Mesenchymal stem cell (in vitro differentiated cells and primary cell): Measurements from ENCODE around the gene CREBL2.
"Not testable (repeated sequence)": the region's sequence is repeated elsewhere in the genome, so short reads cannot be mapped to it uniquely, and the experiment has no call there.

Source experiments
- DNase-seq: peaks from one replicate; pipeline ENCODE4 v3.0.0-alpha.2; 2013
- H2AFZ ChIP-seq: one replicate; pipeline ENCODE4 v1.6.1; 2013; ENCODE audit warnings: low read depth, mild to moderate bottlenecking, control low read depth, inconsistent platforms, low read length, moderate library complexity
- H2AK5ac ChIP-seq: 2 replicates; pipeline ENCODE4 v1.6.1; 2013; ENCODE audit warnings: low read length, moderate library complexity, mild to moderate bottlenecking, inconsistent platforms; ENCODE audit not compliant: severe bottlenecking
- H2BK120ac ChIP-seq: one replicate; pipeline ENCODE4 v1.6.1; 2013; ENCODE audit warnings: low read depth, mild to moderate bottlenecking, inconsistent platforms, low read length, moderate library complexity
- H2BK12ac ChIP-seq, 2 experiments: one replicate each; pipeline ENCODE4 v1.6.1; 2013; ENCODE audit warnings: inconsistent platforms in 2 of 2, low read length in 2 of 2, mild to moderate bottlenecking in 2 of 2, moderate library complexity in 2 of 2, control low read depth in 1 of 2
- H2BK15ac ChIP-seq: one replicate; pipeline ENCODE4 v1.6.1; 2013; ENCODE audit warnings: mild to moderate bottlenecking, low read depth, inconsistent platforms; ENCODE audit not compliant: poor library complexity, severe bottlenecking
- H2BK5ac ChIP-seq: 2 replicates; pipeline ENCODE4 v1.6.1; 2013; ENCODE audit warnings: low read depth, mild to moderate bottlenecking, low read length, control low read depth, inconsistent platforms; ENCODE audit not compliant: poor library complexity, severe bottlenecking
- H3K14ac ChIP-seq, 2 experiments: one replicate each; pipeline ENCODE4 v1.6.1; 2013; ENCODE audit warnings: inconsistent platforms in 2 of 2, low read length in 2 of 2, control low read depth in 1 of 2, mild to moderate bottlenecking in 1 of 2, moderate library complexity in 1 of 2
- H3K18ac ChIP-seq, 2 experiments: one replicate each; pipeline ENCODE4 v1.6.1; 2013; ENCODE audit warnings: inconsistent platforms in 2 of 2, low read length in 2 of 2, control low read depth in 1 of 2, low read depth in 1 of 2, mild to moderate bottlenecking in 1 of 2
- H3K23ac ChIP-seq, 2 experiments: one replicate each; pipeline ENCODE4 v1.6.1; 2013; ENCODE audit warnings: inconsistent platforms in 2 of 2, low read length in 2 of 2, mild to moderate bottlenecking in 2 of 2, moderate library complexity in 2 of 2, control low read depth in 1 of 2
- H3K27ac ChIP-seq: 2 replicates; pipeline ENCODE4 v1.5.1; 2013; ENCODE audit warnings: mild to moderate bottlenecking, moderate library complexity, low read length, control low read depth, inconsistent platforms; ENCODE audit not compliant: poor library complexity, severe bottlenecking
- H3K27me3 ChIP-seq, 2 experiments: 2 replicates each; pipeline versions ENCODE4 v1.6.1 to v1.7.0; 2013; ENCODE audit warnings: low read length in 2 of 2, mild to moderate bottlenecking in 2 of 2, moderate library complexity in 2 of 2, control low read depth in 1 of 2, inconsistent platforms in 1 of 2; ENCODE audit not compliant: control insufficient read depth in 1 of 2, insufficient read depth in 1 of 2
- H3K36me3 ChIP-seq, 2 experiments: 2 replicates each; pipeline versions ENCODE4 v1.6.1 to v1.7.0; 2013; ENCODE audit warnings: low read length in 2 of 2, control low read depth in 1 of 2, inconsistent platforms in 1 of 2, low read depth in 1 of 2, mild to moderate bottlenecking in 1 of 2; ENCODE audit not compliant: insufficient read depth in 2 of 2, control insufficient read depth in 1 of 2
- H3K4ac ChIP-seq, 2 experiments: one replicate each; pipeline ENCODE4 v1.6.1; 2013; ENCODE audit warnings: inconsistent platforms in 2 of 2, low read length in 2 of 2, mild to moderate bottlenecking in 2 of 2, moderate library complexity in 2 of 2, control low read depth in 1 of 2, low read depth in 1 of 2
- H3K4me1 ChIP-seq: 2 replicates; pipeline ENCODE4 v1.6.1; 2013; ENCODE audit warnings: low read depth, low read length, control low read depth; ENCODE audit not compliant: control insufficient read depth, insufficient read depth
- H3K4me2 ChIP-seq: 2 replicates; pipeline ENCODE4 v1.6.1; 2013; ENCODE audit warnings: low read length, mild to moderate bottlenecking, inconsistent platforms; ENCODE audit not compliant: poor library complexity, severe bottlenecking
- H3K4me3 ChIP-seq, 2 experiments: 2 replicates each; pipeline versions ENCODE4 v1.5.1 to v1.7.0; 2013; ENCODE audit warnings: low read length in 2 of 2, mild to moderate bottlenecking in 2 of 2, control low read depth in 1 of 2, low read depth in 1 of 2; ENCODE audit not compliant: insufficient read depth in 1 of 2
- H3K79me1 ChIP-seq: replicated peaks from 2 replicates; pipeline ENCODE4 v1.6.1; 2013; ENCODE audit warnings: mild to moderate bottlenecking, control low read depth, low read length, inconsistent platforms; ENCODE audit not compliant: poor library complexity, severe bottlenecking
- H3K9ac ChIP-seq: 2 replicates; pipeline ENCODE4 v1.7.0; 2013; ENCODE audit warnings: mild to moderate bottlenecking, low read length, moderate library complexity
- H3K9me3 ChIP-seq: 2 replicates; pipeline ENCODE4 v1.7.0; 2013; ENCODE audit warnings: mild to moderate bottlenecking, low read length; ENCODE audit not compliant: control insufficient read depth
- H4K8ac ChIP-seq: one replicate; pipeline ENCODE4 v1.6.1; 2013; ENCODE audit warnings: inconsistent platforms, mild to moderate bottlenecking, low read length, moderate library complexity
- H4K91ac ChIP-seq: one replicate; pipeline ENCODE4 v1.6.1; 2013; ENCODE audit warnings: mild to moderate bottlenecking, low read length, inconsistent platforms
- WGBS: methylation state at CpG from one replicate; pipeline ENCODE4 v1.1.7; 2013; ENCODE audit warnings: mixed read lengths; 5-methylcytosine and 5-hydroxymethylcytosine counted together

CREBL2 gene

GRCh38 chr12:12652704-12653103 lies 41.0 kb downstream of the CREBL2 start:
- WGBS, result 97% methylated on average over 3 of the region's 4 CpGs
- H3K4ac ChIP-seq, H4K8ac ChIP-seq: not testable (repeated sequence)

GRCh38 chr12:12653922-12654321 lies 42.2 kb downstream of the CREBL2 start:
- Histone ChIP-seq H3K9me3 (peaks cover 26% of the 10 kb centered on the region), H3K9ac (no peak overlapping the region), H2BK120ac (no peak overlapping the region), H3K79me1 (no peaks in the 10 kb centered on the region), H4K8ac (no peak overlapping the region), H3K36me3 (no peaks in the 10 kb centered on the region), H3K4ac (no peak overlapping the region), H3K14ac (no peak overlapping the region), H2AK5ac (no peak overlapping the region), H3K4me3 (no peak overlapping the region), H3K4me1 (peaks cover 2% of the 10 kb centered on the region), H2BK5ac (no peak overlapping the region), H3K23ac (no peak overlapping the region), H3K18ac (no peak overlapping the region), H4K91ac (no peak overlapping the region), H2BK15ac (peak overlapping the region; percentile 5), H2AFZ (no peak overlapping the region), H3K27me3 (peaks cover 0 to 5% of the 10 kb centered on the region in 2 experiments), H2BK12ac (no peak overlapping the region), H3K4me2 (no peak overlapping the region), H3K27ac (no peak overlapping the region)
- DNase-seq, result no peak

More at GRCh38 chr12:12652704-12653103, 41.0 kb downstream of the CREBL2 start:
- not testable (repeated sequence) for H3K23ac ChIP-seq, H3K9ac ChIP-seq, H3K27ac ChIP-seq, H3K4me2 ChIP-seq, H4K91ac ChIP-seq, H3K18ac ChIP-seq, H2BK5ac ChIP-seq, H2BK120ac ChIP-seq, DNase-seq, H3K36me3 ChIP-seq, H3K4me3 ChIP-seq, H2AFZ ChIP-seq, H2BK12ac ChIP-seq, H3K79me1 ChIP-seq, H3K4me1 ChIP-seq, H2BK15ac ChIP-seq, H3K27me3 ChIP-seq, H2AK5ac ChIP-seq, H3K14ac ChIP-seq
- peaks cover 38% of the 10 kb centered on the region for H3K9me3 ChIP-seq

- peaks cover 0 to 5% of the 10 kb centered on the region in 2 experiments for H3K27me3 ChIP-seq
These were observed 43.2 kb downstream of the CREBL2 start for GRCh38 chr12:12654691-12655460.

GRCh38 chr12:12660201-12660600 lies 48.5 kb downstream of the CREBL2 start:
- no peak overlapping the region for H4K8ac ChIP-seq
- H2AK5ac ChIP-seq, result peak overlapping the region; percentile 16
- H3K14ac ChIP-seq, result no peak overlapping the region
- no peak overlapping the region for H3K18ac ChIP-seq
- no peak overlapping the region for H4K91ac ChIP-seq
- peaks cover 0 to 5% of the 10 kb centered on the region in 2 experiments for H3K27me3 ChIP-seq
- H3K9ac ChIP-seq, result peak overlapping the region; percentile 46
- peak overlapping the region in 1 of 2 experiments; percentile 46 for H3K4me3 ChIP-seq
- H3K79me1 ChIP-seq, result no peaks in the 10 kb centered on the region
- no peak overlapping the region for H3K23ac ChIP-seq
- H3K4me2 ChIP-seq, result no peak overlapping the region
- H3K4me1 ChIP-seq, result no peaks in the 10 kb centered on the region
- H2BK15ac ChIP-seq, result no peak overlapping the region
- H2BK120ac ChIP-seq, result no peak overlapping the region
- WGBS, result 67% methylated on average over 1 of the region's 3 CpGs
- no peaks in the 10 kb centered on the region for H3K9me3 ChIP-seq
- H3K36me3 ChIP-seq, result no peaks in the 10 kb centered on the region
- no peak overlapping the region for H2BK12ac ChIP-seq
- H3K4ac ChIP-seq, result no peak overlapping the region
- no peak for DNase-seq
- H2AFZ ChIP-seq, result no peak overlapping the region
- H2BK5ac ChIP-seq, result no peak overlapping the region
- no peak overlapping the region for H3K27ac ChIP-seq

More at GRCh38 chr12:12654691-12655460, 43.2 kb downstream of the CREBL2 start:
- H2AFZ ChIP-seq, result no peak overlapping the region
- H3K4me1 ChIP-seq, result peaks cover 2% of the 10 kb centered on the region
- H3K36me3 ChIP-seq, result no peaks in the 10 kb centered on the region
- no peak overlapping the region for H3K4me3 ChIP-seq
- H3K23ac ChIP-seq, result no peak overlapping the region
- H2BK12ac ChIP-seq, result no peak overlapping the region
- no peak overlapping the region for H2BK5ac ChIP-seq
- H3K4ac ChIP-seq, result no peak overlapping the region
- peaks cover 17% of the 10 kb centered on the region for H3K9me3 ChIP-seq
- H3K9ac ChIP-seq, result no peak overlapping the region
- DNase-seq, result no peak
- no peak overlapping the region for H2BK15ac ChIP-seq
- no peak overlapping the region for H4K8ac ChIP-seq
- H3K27ac ChIP-seq, result no peak overlapping the region
- H3K18ac ChIP-seq, result no peak overlapping the region
- no peaks in the 10 kb centered on the region for H3K79me1 ChIP-seq
- no peak overlapping the region for H2BK120ac ChIP-seq
- H3K4me2 ChIP-seq, result no peak overlapping the region
- H4K91ac ChIP-seq, result no peak overlapping the region
- WGBS, result 71% methylated on average over 3 of the region's 3 CpGs
- H2AK5ac ChIP-seq, result no peak overlapping the region
- H3K14ac ChIP-seq, result no peak overlapping the region
